GM23248 (cell line): ENCODE data around the gene HAUS6.

Experiments
- EZH2 ChIP-seq: fragments of 200-600 bp; sonication (generic); IDR thresholded peaks from 2 replicates; pipeline ENCODE4 v1.6.1; 2018; ENCODE audit warnings: antibody characterized with exemption, mild to moderate bottlenecking; ENCODE audit not compliant: insufficient read depth, poor library complexity, severe bottlenecking
- EZH2phosphoT487 ChIP-seq: fragments of 200-600 bp; sonication (generic); IDR thresholded peaks from 2 replicates; pipeline ENCODE4 v1.6.1; 2018; ENCODE audit warnings: antibody characterized with exemption, moderate library complexity, mild to moderate bottlenecking, low read depth; ENCODE audit not compliant: insufficient read depth

GRCh38 chr9:19085295-19085694, 17.4 kb downstream of the HAUS6 start:
- no peak for TF ChIP-seq EZH2phosphoT487
- TF ChIP-seq EZH2: no peak
